ENCODE data around the gene FAM24A.
"Not testable (repeated sequence)": the region's sequence is repeated elsewhere in the genome, so short reads cannot be mapped to it uniquely, and the experiment has no call there.

Gene FAM24A, protein sequence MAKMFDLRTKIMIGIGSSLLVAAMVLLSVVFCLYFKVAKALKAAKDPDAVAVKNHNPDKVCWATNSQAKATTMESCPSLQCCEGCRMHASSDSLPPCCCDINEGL

DNA sequence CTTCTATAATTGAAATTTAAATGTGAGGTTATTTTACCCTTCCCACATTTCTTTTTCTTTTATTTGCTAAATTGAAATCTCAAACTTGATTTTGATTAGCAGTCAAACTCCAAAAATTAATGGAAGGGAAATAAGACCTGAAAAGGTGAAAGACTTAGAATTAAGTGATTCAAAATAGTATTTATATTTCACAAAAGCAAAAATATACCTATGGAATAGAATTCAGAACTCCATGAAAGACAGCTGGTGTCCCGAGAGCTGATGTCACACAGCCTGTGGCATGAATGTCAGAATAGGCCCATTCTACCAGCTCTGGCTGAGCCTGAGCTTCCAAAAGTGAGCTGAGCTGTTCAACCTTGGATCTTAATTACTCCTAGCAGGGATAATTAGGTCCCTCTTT is at the start of gene FAM24A:
Gene FAM24A, plus strand, starts transcription at position 301 of the 400 bp plus-strand sequence. CDS start 1,025 bp downstream, outside the sequence.
- Histone ChIP-seq H3K27ac (no peak within 1 kb of the TSS), H3K4me3 (no peak within 1 kb of the TSS)

DNA sequence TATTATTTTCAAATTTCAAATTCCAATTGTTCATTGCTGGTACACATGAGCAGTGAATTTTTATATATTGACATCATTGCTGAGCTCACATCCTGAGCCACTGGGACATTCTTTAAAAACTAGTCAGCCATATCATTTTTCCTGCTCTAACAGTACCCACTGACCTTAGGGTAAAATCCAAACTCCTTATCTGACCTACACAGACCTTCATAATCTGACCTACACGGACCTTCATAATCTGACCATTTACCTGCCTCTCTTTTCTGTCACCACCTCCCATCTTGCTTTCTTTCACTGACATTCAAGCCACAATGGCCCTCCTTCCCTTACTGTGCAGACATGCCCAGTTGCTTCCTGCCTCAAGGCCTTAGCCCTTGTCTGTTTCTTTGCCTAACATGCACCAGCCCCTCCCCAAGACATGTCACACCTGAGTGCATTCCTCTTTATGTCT is 48.7 kb upstream of the FAM24A start:
- Histone ChIP-seq H3K27ac (no peak overlapping the region), H3K4me3 (no peak overlapping the region)

DNA sequence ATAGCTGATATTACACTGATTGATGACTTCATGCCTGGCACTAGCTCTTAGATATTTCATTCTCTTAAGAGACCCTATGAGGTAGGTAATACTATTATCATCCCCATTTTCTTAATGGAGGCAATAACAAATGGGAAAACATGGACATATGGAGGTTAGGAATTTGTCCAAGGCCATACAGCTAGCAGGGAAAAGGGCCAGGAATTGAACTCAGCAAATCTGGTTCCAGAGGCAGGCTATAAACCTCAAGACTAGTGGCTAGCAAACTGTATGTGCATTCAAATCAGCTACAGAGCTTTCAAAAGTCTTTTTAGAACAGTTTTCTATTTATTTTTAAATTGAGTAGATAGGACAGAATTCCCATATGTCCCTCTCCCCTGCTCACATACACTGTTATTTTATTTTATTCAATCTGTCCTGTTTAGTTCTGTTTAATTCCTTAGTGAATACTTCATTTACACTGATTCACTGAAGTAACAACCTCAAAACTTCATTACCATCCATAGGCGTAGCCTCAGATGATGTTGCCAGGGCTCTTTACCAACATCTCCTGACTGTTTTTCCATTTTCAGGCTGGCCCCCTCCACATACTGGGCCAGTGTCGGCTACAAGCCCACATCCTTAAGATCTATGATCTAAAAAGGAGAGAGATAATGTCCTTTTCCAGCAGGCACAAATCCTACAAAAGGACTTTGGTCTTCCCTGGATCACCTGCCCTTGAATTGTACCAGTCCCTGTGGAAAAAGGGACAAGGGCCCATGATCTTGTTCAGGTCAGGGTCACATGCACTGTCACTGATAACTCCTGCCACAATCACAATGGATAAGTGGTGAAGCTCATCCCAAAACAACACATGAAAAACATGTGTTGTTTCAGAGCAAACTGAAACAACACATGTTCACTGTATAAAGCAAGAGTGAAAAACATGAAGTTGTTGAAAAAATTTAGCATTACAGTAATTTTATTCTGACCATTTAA is 46.9 kb upstream of the FAM24A start:
- Histone ChIP-seq H3K27ac (no peak overlapping the region), H3K4me3 (no peak overlapping the region)

DNA sequence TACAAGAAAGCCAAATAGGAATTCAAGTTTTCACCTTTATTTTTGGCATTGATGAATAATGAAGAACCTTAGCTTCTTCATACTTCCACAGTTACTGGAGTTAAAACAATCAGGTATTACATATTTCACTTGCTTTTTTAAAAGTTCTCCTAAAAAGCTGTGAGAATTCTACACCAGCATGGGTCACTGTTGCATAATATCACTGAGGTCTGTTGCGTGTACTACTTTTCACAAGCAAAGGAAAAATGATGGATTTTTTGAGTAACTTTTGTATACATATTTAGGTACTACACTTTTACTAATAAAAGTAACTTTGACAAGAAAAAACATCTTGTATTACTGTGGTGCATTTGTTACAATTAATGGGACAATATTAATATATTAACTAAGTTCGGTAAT is 46.2 kb upstream of the FAM24A start:
- H3K4me3 ChIP-seq, result no peak overlapping the region
- no peak overlapping the region for H3K27ac ChIP-seq

DNA sequence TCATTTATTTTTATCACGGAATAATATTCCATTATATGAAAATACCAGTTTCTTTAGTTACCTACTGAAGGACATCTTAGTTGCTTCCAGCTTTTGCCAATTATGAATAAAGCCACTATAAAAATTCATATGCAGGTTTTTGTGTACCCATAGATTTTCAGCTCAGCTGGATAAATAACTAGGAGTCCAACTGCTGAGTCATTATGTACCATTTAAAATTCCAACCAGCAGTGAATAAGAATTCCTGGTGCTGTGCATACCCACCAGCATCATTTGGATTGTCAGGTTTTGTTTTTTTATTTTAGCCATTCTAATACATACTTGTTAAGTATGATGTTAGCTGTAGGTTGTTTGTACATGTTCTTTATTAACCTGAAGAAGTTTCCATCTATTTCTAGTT is 45.5 kb upstream of the FAM24A start:
- Histone ChIP-seq H3K27ac (no peak overlapping the region), H3K4me3 (no peak overlapping the region)

DNA sequence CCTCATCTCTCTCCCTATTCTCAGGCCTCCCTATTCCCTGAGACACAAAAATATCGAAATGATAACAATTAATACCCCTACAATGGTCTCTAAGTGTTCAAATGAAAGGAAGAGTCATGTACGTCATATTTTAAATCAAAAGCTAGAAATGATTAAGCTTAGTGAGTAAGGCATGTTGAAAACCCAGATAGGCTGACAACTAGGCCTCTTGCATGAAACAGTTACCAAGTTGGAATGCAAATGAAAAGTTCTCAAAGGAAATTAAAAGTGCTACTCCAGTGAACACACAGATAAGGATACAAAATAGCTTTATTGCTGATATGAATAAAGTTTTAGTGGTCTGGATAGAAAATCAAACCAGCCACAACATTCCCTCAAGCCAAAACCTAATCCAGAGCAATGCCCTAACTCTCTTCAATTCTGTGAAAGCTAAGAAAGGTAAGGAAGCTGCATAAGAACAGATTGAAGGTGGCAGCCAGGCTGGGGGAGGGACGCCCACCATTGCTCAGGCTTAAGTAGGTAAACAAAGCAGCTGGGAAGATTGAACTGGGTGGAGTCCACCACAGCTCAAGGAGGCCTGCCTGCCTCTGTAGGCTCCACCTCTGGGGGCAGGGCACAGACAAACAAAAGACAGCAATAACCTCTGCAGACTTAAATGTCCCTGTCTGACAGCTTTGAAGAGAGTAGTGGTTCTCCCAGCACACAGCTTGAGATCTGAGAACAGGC is 43.5 kb upstream of the FAM24A start:
- not testable (repeated sequence) for H3K4me3 ChIP-seq, H3K27ac ChIP-seq

DNA sequence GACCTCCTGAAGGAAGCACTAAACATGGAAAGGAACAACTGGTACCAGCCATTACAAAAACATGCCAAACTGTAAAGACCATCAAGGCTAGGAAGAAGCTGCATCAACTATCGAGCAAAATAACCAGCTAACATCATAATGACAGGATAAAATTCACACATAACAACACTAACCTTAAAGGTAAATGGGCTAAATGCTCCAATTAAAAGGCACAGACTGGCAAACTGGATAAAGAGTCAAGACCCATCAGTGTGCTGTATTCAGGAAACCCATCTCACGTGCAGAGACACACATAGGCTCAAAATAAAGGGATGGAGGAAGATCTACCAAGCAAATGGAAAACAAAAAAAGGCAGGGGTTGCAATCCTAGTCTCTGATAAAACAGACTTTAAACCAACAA is 41.6 kb upstream of the FAM24A start:
- H3K4me3 ChIP-seq, result not testable (repeated sequence)

DNA sequence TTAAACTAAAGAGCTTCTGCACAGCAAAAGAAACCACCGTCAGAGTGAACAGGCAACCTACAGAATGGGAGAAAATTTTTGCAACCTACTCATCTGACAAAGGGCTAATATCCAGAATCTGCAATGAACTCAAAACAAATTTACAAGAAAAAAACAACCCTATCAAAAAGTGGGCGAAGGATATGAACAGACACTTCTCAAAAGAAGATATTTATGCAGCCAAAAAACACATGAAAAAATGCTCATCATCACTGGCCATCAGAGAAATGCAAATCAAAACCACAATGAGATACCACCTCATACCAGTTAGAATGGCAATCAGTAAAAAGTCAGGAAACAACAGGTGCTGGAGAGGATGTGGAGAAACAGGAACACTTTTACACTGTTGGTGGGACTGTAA is 38.5 kb upstream of the FAM24A start:
- not testable (repeated sequence) for H3K4me3 ChIP-seq, H3K27ac ChIP-seq

More for the DNA sequence above, 41.6 kb upstream of the FAM24A start:
- not testable (repeated sequence) for H3K27ac ChIP-seq

DNA sequence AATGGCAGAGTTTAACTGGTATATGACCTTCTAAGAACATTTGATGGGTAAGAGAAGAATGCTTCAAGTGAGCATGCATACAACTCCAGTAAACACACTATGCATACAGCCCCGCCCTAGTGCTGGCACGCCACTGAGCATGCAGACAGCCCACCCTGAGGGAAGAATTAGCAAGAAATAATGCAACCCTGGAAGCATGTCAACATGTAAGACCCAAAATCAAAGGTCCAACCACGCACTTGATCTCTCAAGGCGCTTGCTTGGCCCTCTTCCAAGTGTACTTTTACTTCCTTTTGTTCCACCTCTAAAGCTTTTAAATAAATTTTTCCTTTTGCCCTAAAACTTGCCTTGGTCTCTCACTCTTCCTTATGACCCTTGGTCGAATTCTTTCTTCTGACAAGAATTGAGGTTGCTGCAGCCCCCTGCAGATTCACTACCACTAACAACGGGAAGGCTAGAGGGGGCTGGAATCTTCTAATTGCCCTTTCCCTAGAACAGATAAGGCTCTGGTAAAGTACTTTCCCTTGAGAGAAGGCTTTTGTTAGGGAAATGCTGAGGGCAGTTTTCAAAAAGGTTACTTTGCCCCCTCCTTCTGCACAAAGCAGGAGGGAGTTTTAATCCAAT is 34.5 kb upstream of the FAM24A start:
- Histone ChIP-seq H3K27ac (no peak overlapping the region), H3K4me3 (no peak overlapping the region)

DNA sequence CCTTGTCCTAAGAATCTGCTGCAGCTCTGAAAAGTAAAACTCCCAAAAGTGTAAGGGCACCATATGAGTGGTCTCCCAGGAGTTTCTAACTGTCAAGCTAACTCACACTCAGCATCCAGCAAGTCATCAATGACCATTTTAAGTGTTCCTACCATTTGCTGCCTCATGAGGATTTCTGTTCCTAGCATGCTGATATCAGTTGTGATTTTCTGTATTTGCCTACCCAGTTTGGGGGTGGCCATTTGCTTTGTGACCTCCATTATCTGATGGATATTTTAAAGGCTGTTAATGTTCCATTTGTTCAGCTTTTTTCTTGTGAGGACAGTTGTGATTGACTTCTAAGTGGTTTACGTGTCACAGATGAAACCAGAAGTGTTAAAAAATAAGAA is 33.9 kb upstream of the FAM24A start:
- no peak overlapping the region for H3K27ac ChIP-seq
- H3K4me3 ChIP-seq, result no peak overlapping the region

DNA sequence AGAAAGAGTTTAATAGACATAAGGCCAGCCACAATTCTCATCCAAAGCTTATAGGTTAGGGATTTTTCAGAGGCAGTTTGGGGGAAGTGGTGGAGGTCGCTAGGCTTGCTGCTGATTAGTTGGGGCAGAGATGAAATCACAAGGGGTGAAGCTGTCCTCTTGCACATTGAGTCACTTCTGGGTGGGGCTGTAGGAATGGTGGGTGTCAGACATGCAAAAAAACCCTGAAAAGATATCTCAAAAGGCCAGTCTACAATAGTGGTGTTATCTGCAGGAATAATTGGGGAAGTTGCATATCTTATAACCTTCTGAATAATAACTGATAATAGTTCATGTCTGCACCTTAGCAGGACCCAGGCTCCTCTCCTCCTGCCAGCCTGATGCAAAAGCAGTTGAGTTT is 33.1 kb upstream of the FAM24A start:
- Histone ChIP-seq H3K27ac (no peak overlapping the region), H3K4me3 (no peak overlapping the region)

DNA sequence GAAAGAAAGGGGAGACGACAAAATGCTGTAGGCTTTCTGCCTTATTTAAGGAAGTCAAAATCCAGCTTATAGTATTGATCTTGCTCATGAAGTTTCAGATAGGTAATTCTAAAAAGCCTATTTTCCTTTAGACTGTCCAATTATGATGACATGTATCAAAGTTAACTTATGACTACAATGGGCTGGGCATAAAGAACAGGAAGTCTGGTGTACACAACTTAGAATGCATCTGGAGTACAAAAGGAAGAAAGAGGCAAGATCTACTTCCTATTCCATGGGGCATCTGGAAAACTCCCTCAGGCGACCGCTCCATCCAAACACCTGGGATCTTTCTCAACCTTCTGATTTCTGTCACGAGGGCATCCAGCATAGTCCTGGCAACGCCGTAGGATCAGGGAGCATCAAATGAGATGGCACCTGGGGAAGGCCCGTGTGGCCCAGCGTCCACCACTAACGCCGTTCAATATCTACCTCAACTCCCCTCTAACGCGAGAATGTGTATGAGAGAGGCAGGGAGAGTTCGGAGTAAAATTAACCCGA is 31.5 kb upstream of the FAM24A start:
- Histone ChIP-seq H3K27ac (peak overlapping the region in 12 of 21 experiments; percentile 27 to 72 (median 61)), H3K4me3 (peak overlapping the region; percentile 37 to 76 (median 58))

DNA sequence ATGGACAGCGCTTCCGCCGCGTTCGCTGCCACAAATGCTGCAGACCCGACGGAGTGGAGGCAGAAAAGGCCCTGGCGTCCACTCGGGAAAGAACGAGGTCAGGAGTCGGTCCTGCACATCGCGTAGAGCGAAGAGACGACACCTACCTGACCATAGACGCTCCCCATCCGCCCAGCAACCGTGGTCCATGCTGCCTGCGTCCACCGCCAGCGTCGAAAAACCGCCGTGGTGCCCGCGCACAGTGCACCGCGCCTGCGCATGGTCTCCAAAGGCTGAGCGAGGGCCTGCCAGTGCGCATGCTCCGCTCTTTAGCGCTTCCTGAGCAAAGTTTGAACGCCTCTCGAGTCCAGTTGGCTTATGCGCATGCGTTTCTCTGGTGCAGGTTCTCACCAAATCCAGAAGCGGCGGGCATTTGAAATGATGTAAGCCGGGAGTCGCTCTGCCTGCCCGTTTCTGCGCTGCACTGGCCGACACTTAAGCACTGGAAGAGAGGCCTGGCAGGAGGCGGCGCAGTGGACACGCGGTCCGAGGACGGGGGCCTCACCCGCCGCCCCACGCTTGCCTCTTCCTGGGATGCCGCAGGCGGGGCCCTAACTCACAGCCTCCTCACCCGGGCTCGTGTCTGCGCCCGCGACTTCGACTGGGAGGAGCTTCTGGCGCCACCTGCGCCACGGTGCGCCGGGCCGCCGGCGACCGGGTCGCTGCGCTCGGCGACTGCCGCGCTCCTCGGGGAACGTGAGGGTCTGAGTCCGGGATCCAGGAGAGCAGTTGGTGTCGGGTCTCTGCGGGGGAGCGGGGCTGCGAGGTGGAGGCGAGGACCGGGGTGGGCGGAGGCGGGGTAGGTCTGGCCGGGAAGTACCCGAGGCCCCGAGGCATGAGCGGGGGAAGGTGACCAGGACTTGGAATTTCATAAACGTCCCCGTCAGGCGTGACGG is 30.8 kb upstream of the FAM24A start, which contains the start of gene FAM24B:
Gene FAM24B, minus strand, starts transcription at position 243 of the 935 bp plus-strand sequence. CDS start 29,066 bp downstream, outside the sequence.
- H3K4me3 ChIP-seq, result peak within 1 kb of the TSS; percentile 37 to 76 (median 58)
- H3K27ac ChIP-seq, result peak within 1 kb of the TSS in 16 of 21 experiments; percentile 9 to 72 (median 60)

DNA sequence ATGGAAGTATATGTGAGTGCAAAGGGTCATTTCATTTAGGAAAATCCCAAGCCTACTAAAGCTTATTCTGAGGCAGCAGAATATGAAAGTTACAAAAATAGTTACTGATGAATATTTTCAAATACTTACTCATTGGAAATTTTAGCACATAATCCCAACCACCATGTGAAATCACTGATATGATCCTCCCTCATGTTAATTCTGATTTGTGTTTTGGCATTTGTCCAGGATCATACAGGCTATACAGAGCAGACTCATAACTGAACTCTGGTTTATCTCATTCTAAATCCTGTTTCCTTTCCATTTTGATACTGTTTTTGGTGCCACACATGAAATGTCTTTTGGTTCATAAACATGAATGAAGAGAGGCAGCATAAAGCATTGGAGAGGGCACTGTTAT is 27.6 kb upstream of the FAM24A start:
- H3K4me3 ChIP-seq, result no peak overlapping the region

DNA sequence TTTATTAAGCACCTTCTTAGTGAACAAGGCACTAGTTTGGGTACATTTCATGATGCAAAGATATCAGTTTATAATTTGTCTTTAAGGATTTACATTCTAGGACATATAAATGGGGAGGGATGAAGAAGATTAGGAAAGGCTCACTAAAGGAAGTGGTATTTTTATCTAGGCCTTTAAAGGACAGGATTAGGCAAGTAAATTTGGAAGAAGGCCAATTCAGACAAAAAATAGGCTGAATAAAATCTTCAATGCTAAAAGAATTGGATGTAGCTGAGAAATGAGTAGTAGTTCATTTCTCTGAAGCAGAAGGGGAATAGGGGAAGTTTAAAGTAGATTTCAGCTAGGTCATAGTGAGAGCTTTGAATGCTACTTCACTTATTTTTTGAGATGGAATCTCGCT is 26.2 kb upstream of the FAM24A start:
- Histone ChIP-seq H3K4me3 (no peak overlapping the region), H3K27ac (no peak overlapping the region)

More for the DNA sequence above, 27.6 kb upstream of the FAM24A start:
- H3K27ac ChIP-seq, result no peak overlapping the region

DNA sequence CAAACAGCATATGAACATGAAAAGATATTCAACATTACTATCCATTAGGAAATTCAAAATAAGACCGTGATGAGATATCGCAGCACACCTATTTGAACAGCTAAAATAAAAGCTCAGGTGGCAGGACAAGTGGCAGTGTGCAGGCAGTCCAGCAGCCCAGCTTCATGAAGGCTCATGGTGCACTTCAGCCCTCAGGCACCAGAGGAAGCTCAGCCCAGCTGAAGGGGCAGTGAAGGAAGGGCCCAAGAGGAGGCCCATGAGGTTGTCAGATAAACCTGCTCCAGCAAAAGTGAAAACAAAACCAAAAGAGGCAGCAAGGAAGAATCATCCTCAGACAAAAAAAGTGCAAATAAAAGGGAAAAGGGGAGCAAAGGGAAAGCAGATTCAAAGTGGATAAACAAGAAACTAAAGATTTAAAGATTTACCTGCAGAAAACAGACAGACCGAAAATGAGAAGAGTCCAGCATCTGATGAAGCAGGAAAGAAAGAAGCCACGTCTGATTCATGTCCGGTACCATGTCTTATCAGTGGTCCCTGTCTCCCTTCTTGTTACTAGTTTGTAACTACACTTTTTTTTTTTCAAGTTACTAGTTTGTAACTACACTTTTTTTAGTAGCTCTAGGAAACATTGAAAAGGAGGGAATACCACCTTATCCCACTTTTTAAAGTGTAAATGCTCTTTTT is 16.0 kb upstream of the FAM24A start:
- H3K27ac ChIP-seq, result no peak overlapping the region
- no peak overlapping the region for H3K4me3 ChIP-seq

DNA sequence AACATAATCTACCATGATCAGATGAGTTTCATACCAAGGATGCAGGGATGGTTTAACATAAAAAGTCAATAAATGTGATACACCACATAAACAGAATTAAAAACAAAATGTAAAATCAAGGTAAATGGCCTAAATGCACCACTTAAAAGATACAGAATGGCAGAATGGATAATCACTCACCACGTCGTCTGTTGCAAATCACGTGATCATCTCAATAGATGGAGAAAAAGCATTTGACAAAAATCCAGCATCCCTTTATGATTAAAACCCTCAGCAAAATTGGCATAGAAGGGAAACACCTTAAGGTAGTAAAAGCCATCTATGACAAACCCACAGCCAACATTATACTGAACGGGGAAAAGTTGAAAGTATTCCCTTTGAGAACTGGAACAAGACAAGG is 6.5 kb upstream of the FAM24A start:
- H3K4me3 ChIP-seq, H3K27ac ChIP-seq: not testable (repeated sequence)

DNA sequence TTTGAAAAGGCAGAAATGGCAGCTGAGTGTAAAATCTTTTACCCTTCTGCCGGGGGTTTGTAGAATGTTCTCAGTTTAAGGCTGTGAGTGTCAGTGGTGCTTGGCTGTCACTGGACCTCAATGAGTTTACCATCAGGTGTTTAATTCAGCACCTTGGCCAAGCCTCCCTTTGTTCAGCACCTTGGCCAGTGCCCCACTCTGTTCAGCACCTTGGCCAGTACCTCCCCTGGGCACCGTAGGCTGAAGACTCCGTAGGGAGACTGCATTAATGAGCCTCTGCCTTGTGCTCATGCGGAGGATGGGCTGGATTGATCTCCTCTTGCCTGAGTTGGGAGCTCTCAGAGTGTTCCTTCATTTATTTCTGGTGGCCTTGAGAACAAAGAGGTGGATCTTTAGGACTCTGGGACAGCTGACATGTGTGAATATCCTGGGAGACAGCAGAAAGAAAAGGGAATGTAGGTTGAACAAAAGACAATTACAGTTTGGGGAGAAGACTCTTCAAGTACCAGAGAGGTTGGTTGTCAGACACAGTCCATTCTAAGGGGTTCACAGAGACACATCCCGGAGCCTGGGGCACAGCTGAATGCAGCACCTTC is 1.6 kb downstream of the FAM24A start:
- H3K4me3 ChIP-seq, result no peak overlapping the region
- H3K27ac ChIP-seq, result no peak overlapping the region

Data from skin epidermis (tissue), 12 donors.